ENCODE measurements around the gene THSD4. TPM values are rescaled to one million over a fixed set of nuclear protein-coding genes. Genes with fewer than 3 reads are reported as not detected.
"Not testable (repeated sequence)": the region's sequence is repeated elsewhere in the genome, so short reads cannot be mapped to it uniquely, and the experiment has no call there.

THSD4 gene
- total RNA-seq, 1 experiment from 2014 or later = 36.3 TPM

- CTCF ChIA-PET = interaction anchor here (0.6 to 1.6 kb wide), 2 partner anchors 26 to 46 kb away, joined by 3 to 5 read pairs; no protein-coding TSS in a partner anchor
- intact Hi-C loops (cut with micrococcal nuclease) = no loop called here
- DNase-seq (ENCODE audit: unreplicated experiment) = peak; percentile 51
- no peaks in the 10 kb centered on the region for H3K36me3 Mint-ChIP-seq (ENCODE audit: insufficient read depth, unreplicated experiment)
- BruUV-seq (replicated peaks) = no TSS peak
- no peaks in the 10 kb centered on the region for H3K27me3 Mint-ChIP-seq (ENCODE audit: insufficient read depth, unreplicated experiment)
- POLR2A ChIA-PET = no interaction called here
- TF ChIP-seq CTCF (IDR thresholded peaks at IDR 0.05; ENCODE audit: unreplicated experiment) = no peak
- H3K4me1 Mint-ChIP-seq (ENCODE audit: insufficient read depth, unreplicated experiment) = peaks cover 7% of the 10 kb centered on the region
- H3K9me3 Mint-ChIP-seq (ENCODE audit: unreplicated experiment) = no peaks in the 10 kb centered on the region
- no peak overlapping the region for H3K27ac Mint-ChIP-seq (ENCODE audit: low read depth, unreplicated experiment)
- H3K4me3 Mint-ChIP-seq (ENCODE audit: unreplicated experiment) = no peak overlapping the region
Observed at GRCh38 chr15:71397377-71397776, 282.1 kb downstream of the THSD4 start.

GRCh38 chr15:71400294-71400693 is 285.0 kb downstream of the THSD4 start:
- DNase-seq (ENCODE audit: unreplicated experiment) = no peak
- intact Hi-C loops (cut with micrococcal nuclease) = no loop called here
- Mint-ChIP-seq H3K36me3 (ENCODE audit: insufficient read depth, unreplicated experiment) (no peaks in the 10 kb centered on the region), H3K9me3 (ENCODE audit: unreplicated experiment) (no peaks in the 10 kb centered on the region), H3K27me3 (ENCODE audit: insufficient read depth, unreplicated experiment) (no peaks in the 10 kb centered on the region), H3K4me3 (ENCODE audit: unreplicated experiment) (no peak overlapping the region), H3K4me1 (ENCODE audit: insufficient read depth, unreplicated experiment) (peaks cover 7% of the 10 kb centered on the region), H3K27ac (ENCODE audit: low read depth, unreplicated experiment) (no peak overlapping the region)
- ChIA-PET POLR2A (interaction anchor here (0.6 to 0.8 kb wide), 2 partner anchors 9 to 545 kb away, joined by 3 to 5 read pairs; no protein-coding TSS in a partner anchor), CTCF (interaction anchor here (2.2 kb wide), 1 partner anchor 14 kb away, joined by 5 read pairs; no protein-coding TSS in a partner anchor)
- no peak for TF ChIP-seq CTCF (IDR thresholded peaks at IDR 0.05; ENCODE audit: unreplicated experiment)
- BruUV-seq (replicated peaks) = no TSS peak

GRCh38 chr15:71401728-71402127 is 286.5 kb downstream of the THSD4 start:
- CTCF ChIA-PET; H3K27ac Mint-ChIP-seq (ENCODE audit: low read depth, unreplicated experiment); H3K27me3 Mint-ChIP-seq (ENCODE audit: insufficient read depth, unreplicated experiment); H3K4me3 Mint-ChIP-seq (ENCODE audit: unreplicated experiment); BruUV-seq (replicated peaks); DNase-seq (ENCODE audit: unreplicated experiment); H3K9me3 Mint-ChIP-seq (ENCODE audit: unreplicated experiment); H3K4me1 Mint-ChIP-seq (ENCODE audit: insufficient read depth, unreplicated experiment); POLR2A ChIA-PET; intact Hi-C loops (cut with micrococcal nuclease); H3K36me3 Mint-ChIP-seq (ENCODE audit: insufficient read depth, unreplicated experiment): not testable (repeated sequence)

- H3K9me3 Mint-ChIP-seq (ENCODE audit: unreplicated experiment) = no peaks in the 10 kb centered on the region
- H3K36me3 Mint-ChIP-seq (ENCODE audit: insufficient read depth, unreplicated experiment) = no peaks in the 10 kb centered on the region
- H3K27ac Mint-ChIP-seq (ENCODE audit: low read depth, unreplicated experiment) = no peak overlapping the region
- ChIA-PET CTCF (no interaction called here), POLR2A (interaction anchor here (0.7 kb wide), 1 partner anchor 609 kb away, joined by 3 read pairs; no protein-coding TSS in a partner anchor)
- no peak overlapping the region for H3K4me3 Mint-ChIP-seq (ENCODE audit: unreplicated experiment)
- BruUV-seq (replicated peaks) = no TSS peak
- H3K4me1 Mint-ChIP-seq (ENCODE audit: insufficient read depth, unreplicated experiment) = no peaks in the 10 kb centered on the region
- no peak for DNase-seq (ENCODE audit: unreplicated experiment)
- no peak for TF ChIP-seq CTCF (IDR thresholded peaks at IDR 0.05; ENCODE audit: unreplicated experiment)
- no peaks in the 10 kb centered on the region for H3K27me3 Mint-ChIP-seq (ENCODE audit: insufficient read depth, unreplicated experiment)
- intact Hi-C loops (cut with micrococcal nuclease) = no loop called here
Observed at GRCh38 chr15:71409541-71409940, 294.3 kb downstream of the THSD4 start.

GRCh38 chr15:71410347-71410746 is 295.1 kb downstream of the THSD4 start:
- BruUV-seq (replicated peaks) = no TSS peak
- ChIA-PET CTCF (no interaction called here), POLR2A (no interaction called here)
- Mint-ChIP-seq H3K27me3 (ENCODE audit: insufficient read depth, unreplicated experiment) (no peaks in the 10 kb centered on the region), H3K36me3 (ENCODE audit: insufficient read depth, unreplicated experiment) (no peaks in the 10 kb centered on the region), H3K4me1 (ENCODE audit: insufficient read depth, unreplicated experiment) (no peaks in the 10 kb centered on the region), H3K27ac (ENCODE audit: low read depth, unreplicated experiment) (no peak overlapping the region), H3K4me3 (ENCODE audit: unreplicated experiment) (no peak overlapping the region), H3K9me3 (ENCODE audit: unreplicated experiment) (no peaks in the 10 kb centered on the region)
- no peak for TF ChIP-seq CTCF (IDR thresholded peaks at IDR 0.05; ENCODE audit: unreplicated experiment)
- intact Hi-C loops (cut with micrococcal nuclease) = loop anchor here (5.0 kb wide), 1 partner anchor 88 kb away; no protein-coding TSS in a partner anchor
- no peak for DNase-seq (ENCODE audit: unreplicated experiment)

Measured in MCF 10A (cell line).